NCI-H2227 (cell line): ENCODE results near the gene CDK19.

Experiments
- DNase-seq: peaks from one replicate; lab custom pipeline; 2025; ENCODE audit not compliant: unreplicated experiment; lab: John Stamatoyannopoulos, UW

The CDK19 gene

GRCh38 chr6:110705543-110705942, 109.7 kb downstream of the CDK19 start:
- no peak for DNase-seq

GRCh38 chr6:110703906-110704594, 111.2 kb downstream of the CDK19 start:
- no peak for DNase-seq

GRCh38 chr6:110703010-110703905, 112.0 kb downstream of the CDK19 start:
- DNase-seq, result no peak

GRCh38 chr6:110699780-110700179, 115.5 kb downstream of the CDK19 start:
- no peak for DNase-seq

- no peak for DNase-seq
Measured at GRCh38 chr6:110693994-110694393, 121.3 kb downstream of the CDK19 start.

- DNase-seq, result no peak
Measured at GRCh38 chr6:110693296-110693695, 122.0 kb downstream of the CDK19 start.

GRCh38 chr6:110690916-110691315, 124.4 kb downstream of the CDK19 start:
- DNase-seq, result no peak

GRCh38 chr6:110690106-110690654, 125.1 kb downstream of the CDK19 start:
- no peak for DNase-seq

- DNase-seq, result no peak
Measured at GRCh38 chr6:110689275-110689935, 125.9 kb downstream of the CDK19 start.

- no peak for DNase-seq
Measured at GRCh38 chr6:110688661-110689268, 126.5 kb downstream of the CDK19 start.

GRCh38 chr6:110687326-110687725, 127.9 kb downstream of the CDK19 start:
- no peak for DNase-seq

- DNase-seq, result no peak
Measured at GRCh38 chr6:110683241-110683640, 132.0 kb downstream of the CDK19 start.

- DNase-seq, result peak; percentile 77
Measured at GRCh38 chr6:110682460-110682853, 132.8 kb downstream of the CDK19 start.

GRCh38 chr6:110681543-110682459, 133.5 kb downstream of the CDK19 start:
- no peak for DNase-seq

- DNase-seq, result no peak
Measured at GRCh38 chr6:110676396-110676795, 138.9 kb downstream of the CDK19 start.

GRCh38 chr6:110674096-110674495, 141.2 kb downstream of the CDK19 start:
- no peak for DNase-seq

GRCh38 chr6:110672122-110672521, 143.1 kb downstream of the CDK19 start:
- DNase-seq, result no peak

GRCh38 chr6:110671447-110671846, 143.8 kb downstream of the CDK19 start:
- no peak for DNase-seq

GRCh38 chr6:110665600-110665999, 149.7 kb downstream of the CDK19 start:
- DNase-seq, result no peak

- no peak for DNase-seq
Measured at GRCh38 chr6:110664933-110665332, 150.3 kb downstream of the CDK19 start.
